ENCODE data around the gene PRICKLE4. TPM values are rescaled to one million over a fixed set of nuclear protein-coding genes. Genes with fewer than 3 reads are reported as not detected.

Gene PRICKLE4
- total and polyA plus RNA-seq, 2 of the 13 experiments (the other 11 are each of a cell fraction or from before 2014, with no cell fraction given), result 0.92 to 1.2 TPM

DNA sequence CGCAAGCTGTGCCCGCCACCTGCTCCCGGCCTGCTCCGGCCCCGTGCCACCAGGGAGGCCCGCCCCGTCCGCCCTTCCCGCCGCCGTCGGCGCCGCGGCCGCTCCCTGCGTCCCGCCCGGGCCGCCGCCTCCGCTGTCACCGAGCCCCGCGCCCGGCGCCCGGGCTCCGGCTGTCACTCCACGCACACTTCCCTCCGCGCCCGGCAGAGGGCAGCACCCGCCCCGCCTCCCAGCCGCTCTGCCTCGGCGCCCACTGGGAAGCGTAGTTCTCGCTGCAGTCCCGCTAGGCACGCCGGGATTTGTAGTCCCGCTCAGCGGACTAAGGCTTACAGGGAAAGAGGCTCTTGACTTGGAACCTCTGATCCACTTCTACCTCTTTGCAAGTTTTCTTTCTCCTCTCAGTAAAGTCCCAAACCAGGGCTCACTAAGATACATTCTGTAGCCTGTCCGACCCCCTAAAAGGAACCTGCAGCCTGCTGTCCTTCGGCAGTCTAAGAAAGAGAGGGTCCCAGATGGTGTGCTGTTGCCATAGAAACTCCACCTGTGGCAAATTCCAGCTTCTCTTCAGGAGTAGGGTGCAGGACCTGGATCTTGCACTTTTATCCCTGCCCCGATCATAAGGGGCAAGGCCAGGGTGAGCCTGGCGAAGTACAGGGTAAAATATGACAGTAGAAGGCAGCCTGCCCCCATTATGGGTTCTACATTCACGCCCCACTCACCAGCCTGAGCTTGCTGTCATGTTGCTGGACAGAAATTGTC is 45.0 kb upstream of the PRICKLE4 start, which contains the start of gene TFEB (continued):
- TF ChIP-seq, protein P1, sequence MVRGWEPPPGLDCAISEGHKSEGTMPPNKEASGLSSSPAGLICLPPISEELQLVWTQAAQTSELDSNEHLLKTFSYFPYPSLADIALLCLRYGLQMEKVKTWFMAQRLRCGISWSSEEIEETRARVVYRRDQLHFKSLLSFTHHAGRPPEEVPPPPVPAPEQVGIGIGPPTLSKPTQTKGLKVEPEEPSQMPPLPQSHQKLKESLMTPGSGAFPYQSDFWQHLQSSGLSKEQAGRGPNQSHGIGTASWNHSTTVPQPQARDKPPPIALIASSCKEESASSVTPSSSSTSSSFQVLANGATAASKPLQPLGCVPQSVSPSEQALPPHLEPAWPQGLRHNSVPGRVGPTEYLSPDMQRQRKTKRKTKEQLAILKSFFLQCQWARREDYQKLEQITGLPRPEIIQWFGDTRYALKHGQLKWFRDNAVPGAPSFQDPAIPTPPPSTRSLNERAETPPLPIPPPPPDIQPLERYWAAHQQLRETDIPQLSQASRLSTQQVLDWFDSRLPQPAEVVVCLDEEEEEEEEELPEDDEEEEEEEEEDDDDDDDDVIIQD (CRISPR knock-in tag; IDR thresholded peaks at IDR 0.05; ENCODE audit: low read depth), result 0 out of 2 replicates have a peak, but pooled peaks have one; percentile 31
- TF ChIP-seq ZSCAN20 (CRISPR knock-in tag; IDR thresholded peaks at IDR 0.05; ENCODE audit: borderline replicate concordance) (no peak), ZNF3 (CRISPR knock-in tag; IDR thresholded peaks at IDR 0.05) (no peak), GABPA (IDR thresholded peaks at IDR 0.05; ENCODE audit: low read depth, low read length) (no peak), GABPA (CRISPR knock-in tag; IDR thresholded peaks at IDR 0.05; ENCODE audit: low read depth) (peak; percentile 86), NR2C2 (CRISPR knock-in tag; IDR thresholded peaks at IDR 0.05; ENCODE audit: borderline replicate concordance) (peak; percentile 97), ZNF772 (CRISPR knock-in tag; IDR thresholded peaks at IDR 0.05) (0 out of 2 replicates have a peak, but pooled peaks have one; percentile 26), SRY (CRISPR knock-in tag; IDR thresholded peaks at IDR 0.05) (peak; percentile 63; the same call in 1 of the 2 replicates), MAFF (IDR thresholded peaks at IDR 0.05; ENCODE audit: low read depth, low read length) (no peak), ZNF33B (CRISPR knock-in tag; IDR thresholded peaks at IDR 0.05) (0 out of 2 replicates have a peak, but pooled peaks have one; percentile 67)
- TF ChIP-seq, protein P2, sequence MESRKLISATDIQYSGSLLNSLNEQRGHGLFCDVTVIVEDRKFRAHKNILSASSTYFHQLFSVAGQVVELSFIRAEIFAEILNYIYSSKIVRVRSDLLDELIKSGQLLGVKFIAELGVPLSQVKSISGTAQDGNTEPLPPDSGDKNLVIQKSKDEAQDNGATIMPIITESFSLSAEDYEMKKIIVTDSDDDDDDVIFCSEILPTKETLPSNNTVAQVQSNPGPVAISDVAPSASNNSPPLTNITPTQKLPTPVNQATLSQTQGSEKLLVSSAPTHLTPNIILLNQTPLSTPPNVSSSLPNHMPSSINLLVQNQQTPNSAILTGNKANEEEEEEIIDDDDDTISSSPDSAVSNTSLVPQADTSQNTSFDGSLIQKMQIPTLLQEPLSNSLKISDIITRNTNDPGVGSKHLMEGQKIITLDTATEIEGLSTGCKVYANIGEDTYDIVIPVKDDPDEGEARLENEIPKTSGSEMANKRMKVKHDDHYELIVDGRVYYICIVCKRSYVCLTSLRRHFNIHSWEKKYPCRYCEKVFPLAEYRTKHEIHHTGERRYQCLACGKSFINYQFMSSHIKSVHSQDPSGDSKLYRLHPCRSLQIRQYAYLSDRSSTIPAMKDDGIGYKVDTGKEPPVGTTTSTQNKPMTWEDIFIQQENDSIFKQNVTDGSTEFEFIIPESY (CRISPR knock-in tag; IDR thresholded peaks at IDR 0.05), result peak; percentile 84
- TF ChIP-seq, protein P3, sequence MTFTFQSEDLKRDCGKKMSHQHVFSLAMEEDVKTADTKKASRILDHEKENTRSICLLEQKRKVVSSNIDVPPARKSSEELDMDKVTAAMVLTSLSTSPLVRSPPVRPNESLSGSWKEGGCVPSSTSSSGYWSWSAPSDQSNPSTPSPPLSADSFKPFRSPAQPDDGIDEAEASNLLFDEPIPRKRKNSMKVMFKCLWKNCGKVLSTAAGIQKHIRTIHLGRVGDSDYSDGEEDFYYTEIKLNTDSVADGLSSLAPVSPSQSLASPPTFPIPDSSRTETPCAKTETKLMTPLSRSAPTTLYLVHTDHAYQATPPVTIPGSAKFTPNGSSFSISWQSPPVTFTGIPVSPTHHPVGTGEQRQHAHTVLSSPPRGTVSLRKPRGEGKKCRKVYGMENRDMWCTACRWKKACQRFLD (CRISPR knock-in tag; IDR thresholded peaks at IDR 0.05; ENCODE audit: borderline replicate concordance), result no peak
- TF ChIP-seq, protein P4, sequence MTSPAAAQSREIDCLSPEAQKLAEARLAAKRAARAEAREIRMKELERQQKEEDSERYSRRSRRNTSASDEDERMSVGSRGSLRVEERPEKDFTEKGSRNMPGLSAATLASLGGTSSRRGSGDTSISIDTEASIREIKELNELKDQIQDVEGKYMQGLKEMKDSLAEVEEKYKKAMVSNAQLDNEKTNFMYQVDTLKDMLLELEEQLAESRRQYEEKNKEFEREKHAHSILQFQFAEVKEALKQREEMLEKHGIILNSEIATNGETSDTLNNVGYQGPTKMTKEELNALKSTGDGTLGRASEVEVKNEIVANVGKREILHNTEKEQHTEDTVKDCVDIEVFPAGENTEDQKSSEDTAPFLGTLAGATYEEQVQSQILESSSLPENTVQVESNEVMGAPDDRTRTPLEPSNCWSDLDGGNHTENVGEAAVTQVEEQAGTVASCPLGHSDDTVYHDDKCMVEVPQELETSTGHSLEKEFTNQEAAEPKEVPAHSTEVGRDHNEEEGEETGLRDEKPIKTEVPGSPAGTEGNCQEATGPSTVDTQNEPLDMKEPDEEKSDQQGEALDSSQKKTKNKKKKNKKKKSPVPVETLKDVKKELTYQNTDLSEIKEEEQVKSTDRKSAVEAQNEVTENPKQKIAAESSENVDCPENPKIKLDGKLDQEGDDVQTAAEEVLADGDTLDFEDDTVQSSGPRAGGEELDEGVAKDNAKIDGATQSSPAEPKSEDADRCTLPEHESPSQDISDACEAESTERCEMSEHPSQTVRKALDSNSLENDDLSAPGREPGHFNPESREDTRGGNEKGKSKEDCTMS (CRISPR knock-in tag; conservative IDR thresholded peaks at IDR 0.05), result no peak
- TF ChIP-seq, protein P5, sequence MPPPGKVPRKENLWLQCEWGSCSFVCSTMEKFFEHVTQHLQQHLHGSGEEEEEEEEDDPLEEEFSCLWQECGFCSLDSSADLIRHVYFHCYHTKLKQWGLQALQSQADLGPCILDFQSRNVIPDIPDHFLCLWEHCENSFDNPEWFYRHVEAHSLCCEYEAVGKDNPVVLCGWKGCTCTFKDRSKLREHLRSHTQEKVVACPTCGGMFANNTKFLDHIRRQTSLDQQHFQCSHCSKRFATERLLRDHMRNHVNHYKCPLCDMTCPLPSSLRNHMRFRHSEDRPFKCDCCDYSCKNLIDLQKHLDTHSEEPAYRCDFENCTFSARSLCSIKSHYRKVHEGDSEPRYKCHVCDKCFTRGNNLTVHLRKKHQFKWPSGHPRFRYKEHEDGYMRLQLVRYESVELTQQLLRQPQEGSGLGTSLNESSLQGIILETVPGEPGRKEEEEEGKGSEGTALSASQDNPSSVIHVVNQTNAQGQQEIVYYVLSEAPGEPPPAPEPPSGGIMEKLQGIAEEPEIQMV (CRISPR knock-in tag; IDR thresholded peaks at IDR 0.05; ENCODE audit: low read depth), result 0 out of 2 replicates have a peak, but pooled peaks have one; percentile 61
- TF ChIP-seq, protein P6, sequence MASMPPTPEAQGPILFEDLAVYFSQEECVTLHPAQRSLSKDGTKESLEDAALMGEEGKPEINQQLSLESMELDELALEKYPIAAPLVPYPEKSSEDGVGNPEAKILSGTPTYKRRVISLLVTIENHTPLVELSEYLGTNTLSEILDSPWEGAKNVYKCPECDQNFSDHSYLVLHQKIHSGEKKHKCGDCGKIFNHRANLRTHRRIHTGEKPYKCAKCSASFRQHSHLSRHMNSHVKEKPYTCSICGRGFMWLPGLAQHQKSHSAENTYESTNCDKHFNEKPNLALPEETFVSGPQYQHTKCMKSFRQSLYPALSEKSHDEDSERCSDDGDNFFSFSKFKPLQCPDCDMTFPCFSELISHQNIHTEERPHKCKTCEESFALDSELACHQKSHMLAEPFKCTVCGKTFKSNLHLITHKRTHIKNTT (CRISPR knock-in tag; IDR thresholded peaks at IDR 0.05), result 0 out of 2 replicates have a peak, but pooled peaks have one; percentile 89
- TF ChIP-seq, protein P7, sequence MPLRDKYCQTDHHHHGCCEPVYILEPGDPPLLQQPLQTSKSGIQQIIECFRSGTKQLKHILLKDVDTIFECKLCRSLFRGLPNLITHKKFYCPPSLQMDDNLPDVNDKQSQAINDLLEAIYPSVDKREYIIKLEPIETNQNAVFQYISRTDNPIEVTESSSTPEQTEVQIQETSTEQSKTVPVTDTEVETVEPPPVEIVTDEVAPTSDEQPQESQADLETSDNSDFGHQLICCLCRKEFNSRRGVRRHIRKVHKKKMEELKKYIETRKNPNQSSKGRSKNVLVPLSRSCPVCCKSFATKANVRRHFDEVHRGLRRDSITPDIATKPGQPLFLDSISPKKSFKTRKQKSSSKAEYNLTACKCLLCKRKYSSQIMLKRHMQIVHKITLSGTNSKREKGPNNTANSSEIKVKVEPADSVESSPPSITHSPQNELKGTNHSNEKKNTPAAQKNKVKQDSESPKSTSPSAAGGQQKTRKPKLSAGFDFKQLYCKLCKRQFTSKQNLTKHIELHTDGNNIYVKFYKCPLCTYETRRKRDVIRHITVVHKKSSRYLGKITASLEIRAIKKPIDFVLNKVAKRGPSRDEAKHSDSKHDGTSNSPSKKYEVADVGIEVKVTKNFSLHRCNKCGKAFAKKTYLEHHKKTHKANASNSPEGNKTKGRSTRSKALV (CRISPR knock-in tag; IDR thresholded peaks at IDR 0.05), result 0 out of 2 replicates have a peak, but pooled peaks have one; percentile 55

Data from HepG2 (cell line).